Breast epithelium (tissue), 4 donors: ENCODE measurements around the gene ATXN1. TPM values are rescaled to one million over a fixed set of nuclear protein-coding genes. Genes with fewer than 3 reads are reported as not detected.

Experiments used
- DNase-seq, 2 donors: peaks; one replicate each; pipeline ENCODE4 v3.0.0-alpha.2; 2019; ENCODE audit warnings: low spot score in 2 of 2
- H3K27ac ChIP-seq, 2 donors: fragments of 200-600 bp; sonication (generic) in 1 of 2; one replicate each; pipeline ENCODE4 v1.5.1; 2016 to 2019; ENCODE audit warnings: mild to moderate bottlenecking in 1 of 2
- H3K27me3 ChIP-seq, 2 donors: fragments of 200-600 bp; sonication (generic) in 1 of 2; one replicate each; pipeline versions ENCODE4 v1.5.1 to v1.6.0; 2017 to 2019; ENCODE audit warnings: control low read depth in 1 of 2, mild to moderate bottlenecking in 1 of 2
- H3K36me3 ChIP-seq: fragments of 200-600 bp; one replicate; pipeline ENCODE4 v1.5.1; 2019
- H3K4me1 ChIP-seq, 2 donors: fragments of 200-600 bp; sonication (generic); one replicate each; pipeline ENCODE4 v1.5.1; 2016 to 2019; ENCODE audit warnings: control low read depth in 1 of 2
- H3K4me3 ChIP-seq, 3 donors: fragments of 200-600 bp; sonication (generic); 1 replicate in 2 of 3; 2 replicates in 1 of 3; pipeline ENCODE4 v1.5.1; 2016 to 2019; ENCODE audit warnings: mild to moderate bottlenecking in 3 of 3, moderate library complexity in 2 of 3
- H3K9me3 ChIP-seq, 2 donors: fragments of 200-600 bp; sonication (generic) in 1 of 2; one replicate each; pipeline ENCODE4 v1.5.1; 2016 to 2019; ENCODE audit warnings: control low read depth in 1 of 2
- CTCF ChIP-seq, 3 donors: fragments of 450-650 bp; IDR thresholded peaks; one replicate each; pipeline ENCODE4 v1.5.1; 2016 to 2017; ENCODE audit warnings: antibody characterized with exemption in 3 of 3, mild to moderate bottlenecking in 3 of 3, moderate library complexity in 3 of 3
- POLR2A ChIP-seq: fragments of 450-650 bp; IDR thresholded peaks from one replicate; pipeline ENCODE4 v1.6.1; 2016; ENCODE audit warnings: antibody characterized with exemption, mild to moderate bottlenecking, moderate library complexity
- POLR2AphosphoS5 ChIP-seq, 3 donors: sonication (generic); formaldehyde crosslinking; IDR thresholded peaks; one replicate each; pipeline ENCODE4 v1.6.1; 2017; ENCODE audit warnings: antibody characterized with exemption in 3 of 3
- intact Hi-C: fragments of 100-400 bp; cut with DNase I; formaldehyde crosslinking; loops from one replicate; pipeline ENCODE4 v1.15.1; 2023; ENCODE audit warnings: low total_unique reads
- total RNA-seq, 3 donors: library from RNA; depleted of rRNA; stranded (reverse); fragments of >200 nt; gene quantifications; one replicate each; pipeline ENCODE4 v1.1.0, GENCODE V29; 2016

The ATXN1 gene
- total RNA-seq, 3 donors from 2014 or later, result 26.7 to 63.2 (median 37.4) TPM

GRCh38 chr6:16748025-16748319 lies 13.3 kb downstream of the ATXN1 start:
- DNase-seq, result no peak
- no peak overlapping the region for H3K4me3 ChIP-seq
- H3K27me3 ChIP-seq, result no peaks in the 10 kb centered on the region
- H3K27ac ChIP-seq, result no peak overlapping the region
- intact Hi-C loops, result no loop called here
- TF ChIP-seq CTCF (IDR thresholded peaks at IDR 0.05) (no peak), POLR2A (no peak), POLR2AphosphoS5 (IDR thresholded peaks at IDR 0.05) (no peak)
- no peaks in the 10 kb centered on the region for H3K9me3 ChIP-seq
- peaks cover 0 to 7% of the 10 kb centered on the region in 2 donors for H3K4me1 ChIP-seq
- H3K36me3 ChIP-seq, result no peaks in the 10 kb centered on the region

GRCh38 chr6:16747232-16748024 lies 13.8 kb downstream of the ATXN1 start:
- Histone ChIP-seq H3K36me3 (no peaks in the 10 kb centered on the region), H3K27ac (peak overlapping the region; percentile 4 to 34), H3K4me1 (peaks cover 0 to 2% of the 10 kb centered on the region in 2 donors), H3K9me3 (no peaks in the 10 kb centered on the region), H3K4me3 (no peak overlapping the region), H3K27me3 (no peaks in the 10 kb centered on the region)
- no peak for TF ChIP-seq POLR2A
- no peak for TF ChIP-seq POLR2AphosphoS5 (IDR thresholded peaks at IDR 0.05)
- TF ChIP-seq CTCF (IDR thresholded peaks at IDR 0.05), result no peak
- no peak for DNase-seq
- intact Hi-C loops, result no loop called here

GRCh38 chr6:16746812-16747211 lies 14.4 kb downstream of the ATXN1 start:
- H3K4me1 ChIP-seq, result no peaks in the 10 kb centered on the region
- H3K27me3 ChIP-seq, result no peaks in the 10 kb centered on the region
- H3K4me3 ChIP-seq, result no peak overlapping the region
- no peak overlapping the region for H3K27ac ChIP-seq
- H3K9me3 ChIP-seq, result no peaks in the 10 kb centered on the region
- DNase-seq, result no peak
- TF ChIP-seq CTCF (IDR thresholded peaks at IDR 0.05), result no peak
- no peak for TF ChIP-seq POLR2AphosphoS5 (IDR thresholded peaks at IDR 0.05)
- H3K36me3 ChIP-seq, result no peaks in the 10 kb centered on the region
- intact Hi-C loops, result no loop called here

- no peak for DNase-seq
- Histone ChIP-seq H3K4me3 (no peak overlapping the region), H3K4me1 (no peaks in the 10 kb centered on the region), H3K27ac (no peak overlapping the region), H3K9me3 (no peaks in the 10 kb centered on the region), H3K27me3 (no peaks in the 10 kb centered on the region), H3K36me3 (no peaks in the 10 kb centered on the region)
- TF ChIP-seq POLR2AphosphoS5 (IDR thresholded peaks at IDR 0.05) (no peak), POLR2A (no peak), CTCF (IDR thresholded peaks at IDR 0.05) (no peak)
- intact Hi-C loops, result no loop called here
Observed at GRCh38 chr6:16746401-16746800, 14.9 kb downstream of the ATXN1 start.

GRCh38 chr6:16743664-16744210 lies 17.5 kb downstream of the ATXN1 start:
- no peak for TF ChIP-seq POLR2AphosphoS5 (IDR thresholded peaks at IDR 0.05)
- TF ChIP-seq POLR2A, result no peak
- no peak for TF ChIP-seq CTCF (IDR thresholded peaks at IDR 0.05)
- intact Hi-C loops, result no loop called here
- no peaks in the 10 kb centered on the region for H3K9me3 ChIP-seq
- H3K27ac ChIP-seq, result peak overlapping the region in 1 of 2 donors; percentile 27
- no peaks in the 10 kb centered on the region for H3K27me3 ChIP-seq
- no peaks in the 10 kb centered on the region for H3K36me3 ChIP-seq
- H3K4me1 ChIP-seq, result no peaks in the 10 kb centered on the region
- no peak for DNase-seq
- no peak overlapping the region for H3K4me3 ChIP-seq
